HG03175 (cell line): ENCODE data around the gene ADGRF4.
"Not testable (repeated sequence)": the region's sequence is repeated elsewhere in the genome, so short reads cannot be mapped to it uniquely, and the experiment has no call there.

Experiments
- ATAC-seq: cut with Tn5 transposase; IDR thresholded peaks from one replicate; pipeline ENCODE4 v1.9.1; 2021; ENCODE audit warnings: mild to moderate bottlenecking, moderate library complexity; ENCODE audit not compliant: unreplicated experiment

ADGRF4 gene

DNA sequence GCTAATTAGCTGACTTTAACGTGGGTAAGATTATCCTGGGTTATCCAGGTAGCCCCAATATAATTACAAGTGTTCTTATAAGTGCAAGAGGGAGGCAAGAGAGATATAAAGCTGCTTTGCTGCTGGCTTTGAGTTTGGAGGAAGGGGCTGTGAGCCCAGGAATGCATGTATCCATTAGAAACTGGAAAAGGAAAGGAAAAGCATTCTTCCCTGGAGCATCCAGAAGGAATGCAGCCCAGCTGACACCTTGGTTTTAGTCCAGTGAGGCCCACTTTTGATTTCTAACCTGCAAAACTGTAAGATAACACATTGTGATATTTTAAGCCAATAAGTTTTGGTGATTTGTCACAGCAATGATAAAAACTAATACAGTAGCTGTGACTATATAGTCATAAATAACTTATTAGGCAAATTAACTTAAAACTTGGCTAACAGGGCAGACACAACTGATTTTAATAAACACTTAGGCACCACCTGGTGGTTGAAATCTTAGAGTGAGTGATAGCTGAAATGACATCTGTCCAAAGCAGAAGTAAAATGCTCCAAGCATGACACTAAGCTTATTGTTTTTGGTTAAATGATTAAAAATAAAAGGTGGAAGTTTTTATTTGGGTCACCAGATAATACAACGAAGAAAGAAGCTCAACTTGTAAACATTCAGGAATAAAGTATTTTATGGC is 35.6 kb downstream of the ADGRF4 start:
- peak; percentile 84 for ATAC-seq

DNA sequence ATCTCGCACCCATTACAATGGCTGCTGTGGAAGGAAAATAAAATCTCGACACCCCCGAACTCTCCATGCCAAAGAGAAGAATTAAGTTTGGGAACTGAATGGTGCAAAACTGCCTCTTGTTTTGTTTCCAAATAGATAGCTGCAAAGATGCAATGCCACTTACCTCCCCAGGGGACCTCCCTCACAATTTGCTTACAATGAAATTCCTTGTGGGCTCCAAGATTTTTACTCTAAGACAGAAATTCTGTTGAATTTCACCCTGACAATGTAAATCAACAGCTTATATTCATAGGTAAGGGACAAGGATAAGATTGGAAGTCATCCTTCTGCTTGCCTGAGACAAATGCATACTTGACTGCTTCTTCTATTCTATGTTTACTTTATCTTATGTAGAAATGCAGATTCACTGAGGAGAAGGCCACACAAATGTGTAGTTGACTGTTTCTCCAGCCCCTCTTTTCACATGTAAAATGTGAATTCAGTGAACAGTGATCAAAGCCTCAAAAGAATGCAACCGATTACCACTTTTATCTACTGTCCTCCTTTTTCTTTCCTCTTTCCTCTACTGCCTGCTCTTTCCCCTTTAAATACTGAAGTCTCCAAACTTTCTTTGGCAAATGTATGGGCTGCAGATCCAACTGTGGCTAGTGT is 36.6 kb downstream of the ADGRF4 start:
- ATAC-seq, result no peak

DNA sequence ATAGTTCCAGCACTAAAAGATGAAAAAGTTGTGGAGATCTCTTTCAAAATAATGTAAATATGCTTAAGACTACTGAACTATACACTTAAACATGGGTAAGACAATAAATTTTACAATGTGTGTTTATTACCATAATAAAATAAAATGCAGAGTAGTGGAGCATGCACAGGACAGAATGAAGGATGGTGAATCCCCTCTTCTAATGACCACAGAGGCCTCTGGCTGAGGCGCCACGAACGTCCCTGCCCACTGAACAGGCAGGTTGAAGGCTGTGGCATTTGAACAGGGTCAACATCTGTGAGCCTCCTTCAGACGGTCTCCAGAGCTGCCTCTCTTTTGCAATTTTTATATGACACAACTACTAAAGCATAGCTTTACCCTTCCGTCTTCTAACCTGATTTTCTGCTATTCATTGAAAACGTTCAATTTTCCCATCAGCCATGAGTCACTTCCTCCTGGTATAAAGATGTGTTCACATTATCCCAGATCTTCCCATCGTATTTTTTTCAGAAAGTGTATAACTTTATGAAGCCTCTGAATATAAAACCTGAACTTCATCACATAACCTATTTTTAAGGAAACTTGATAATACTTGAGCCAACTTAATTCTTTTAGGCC is 37.8 kb downstream of the ADGRF4 start:
- no peak for ATAC-seq

GRCh38 chr6:47737406-47737805 is 39.0 kb downstream of the ADGRF4 start:
- ATAC-seq, result no peak

DNA sequence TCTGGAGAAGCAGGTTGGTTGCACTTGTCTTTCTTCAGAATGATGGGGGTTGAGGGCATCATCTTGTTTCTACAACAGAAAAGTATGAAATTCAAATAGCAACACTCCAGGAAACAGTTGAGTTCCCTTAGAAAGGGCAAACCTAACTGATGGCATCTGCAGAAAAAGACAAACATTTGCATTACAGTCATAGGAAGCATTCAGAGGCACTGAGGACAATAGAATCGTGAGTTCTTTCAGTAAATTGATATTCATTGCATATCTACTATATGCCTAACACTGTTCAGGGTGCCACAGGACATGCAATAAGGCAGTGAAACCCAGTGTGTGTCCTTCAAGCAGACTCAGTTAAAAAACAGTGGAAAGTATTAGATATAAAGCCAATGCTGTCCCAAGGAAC is 42.3 kb downstream of the ADGRF4 start:
- ATAC-seq, result no peak

DNA sequence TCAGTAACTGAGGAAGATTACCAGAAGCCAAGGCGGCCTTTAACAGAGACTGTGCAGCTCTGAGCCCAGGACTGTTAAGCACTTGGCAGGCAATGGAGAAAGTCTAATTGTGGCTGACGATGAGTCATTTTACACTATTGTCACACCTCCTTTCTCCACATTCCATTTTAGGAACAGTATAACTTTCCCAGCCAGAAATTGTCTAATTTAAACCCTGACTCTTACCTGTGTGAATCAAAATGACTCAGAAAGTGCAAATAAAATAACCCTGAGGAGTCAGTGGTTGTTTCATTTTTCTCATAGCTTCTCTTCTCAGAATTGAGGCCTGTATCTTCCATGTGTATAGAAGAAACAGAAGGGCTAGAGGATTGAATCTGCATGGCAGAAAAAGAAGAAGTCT is 43.4 kb downstream of the ADGRF4 start:
- peak; percentile 50 for ATAC-seq

- no peak for ATAC-seq
These were observed 45.4 kb downstream of the ADGRF4 start for GRCh38 chr6:47743744-47744143.

DNA sequence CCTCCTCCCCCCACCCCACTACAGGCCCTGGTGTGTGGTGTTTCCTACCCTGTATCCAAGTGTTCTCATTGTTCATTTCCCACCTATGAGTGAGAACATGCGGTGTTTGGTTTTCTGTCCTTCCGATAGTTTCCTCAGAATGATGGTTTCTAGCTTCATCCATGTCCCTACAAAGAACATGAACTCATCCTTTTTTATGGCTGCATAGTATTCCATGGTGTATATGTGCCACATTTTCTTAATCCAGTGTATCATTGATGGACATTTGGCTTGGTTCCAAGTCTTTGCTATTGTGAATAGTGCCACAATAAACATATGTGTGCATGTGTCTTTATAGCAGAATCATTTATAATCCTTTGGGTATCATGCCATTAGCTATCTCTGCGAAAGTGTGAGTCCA is 46.9 kb downstream of the ADGRF4 start:
- ATAC-seq, result not testable (repeated sequence)

DNA sequence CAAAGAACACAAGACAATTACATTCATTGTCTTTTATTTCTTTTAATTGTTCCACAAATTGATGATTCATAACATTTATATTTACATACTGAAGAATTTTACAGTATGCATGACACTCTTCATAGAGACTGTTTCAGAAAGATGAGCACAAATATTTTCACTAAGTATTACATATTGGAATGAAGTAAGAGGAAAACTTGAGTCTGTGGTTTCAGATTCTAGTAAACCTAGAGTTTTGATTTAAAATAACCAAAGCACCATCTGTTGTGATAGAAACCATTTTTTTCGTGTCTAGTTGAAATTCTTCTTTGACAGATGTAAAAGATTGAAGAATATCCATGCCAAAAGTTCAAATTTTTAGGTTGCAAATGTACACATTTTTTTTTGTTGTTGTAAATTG is 51.4 kb downstream of the ADGRF4 start:
- ATAC-seq, result no peak

DNA sequence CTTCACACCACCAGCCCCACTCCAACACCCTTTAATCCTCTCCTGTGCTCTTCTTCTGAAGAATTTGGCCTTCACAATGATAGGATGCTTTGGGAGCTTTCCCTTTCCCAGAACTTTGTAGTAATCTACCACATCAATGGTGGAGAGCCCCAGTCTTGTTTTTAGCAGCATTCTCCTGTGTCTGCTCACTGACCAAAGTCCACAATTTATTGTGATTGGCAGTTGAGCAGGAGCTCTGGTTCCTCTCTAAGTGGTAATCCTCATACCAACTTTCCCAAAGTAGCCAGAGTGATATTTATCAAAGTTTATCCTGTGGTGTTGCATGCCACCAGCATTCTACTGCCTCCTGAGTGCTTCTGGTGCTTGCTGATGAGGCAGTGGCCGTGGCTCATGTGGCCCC is 54.4 kb downstream of the ADGRF4 start:
- no peak for ATAC-seq

DNA sequence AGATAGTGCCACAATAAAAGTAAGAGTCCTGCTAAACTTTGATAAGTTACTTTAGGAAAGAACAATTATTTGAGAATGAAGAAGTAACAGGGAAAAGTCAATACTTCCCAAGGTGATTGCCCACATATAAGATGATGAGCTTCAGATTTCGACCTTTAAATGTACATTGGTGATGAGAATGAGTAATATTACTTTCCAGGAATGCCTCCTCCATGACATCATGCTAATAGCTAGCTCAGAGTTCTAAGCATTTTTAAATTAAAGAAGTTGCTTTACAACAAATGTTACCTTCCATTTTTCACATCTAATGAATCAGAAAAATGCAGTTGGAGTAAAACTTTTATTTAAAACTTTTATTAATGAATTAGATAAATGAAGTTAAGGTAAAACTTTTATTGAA is 61.0 kb downstream of the ADGRF4 start:
- no peak for ATAC-seq

DNA sequence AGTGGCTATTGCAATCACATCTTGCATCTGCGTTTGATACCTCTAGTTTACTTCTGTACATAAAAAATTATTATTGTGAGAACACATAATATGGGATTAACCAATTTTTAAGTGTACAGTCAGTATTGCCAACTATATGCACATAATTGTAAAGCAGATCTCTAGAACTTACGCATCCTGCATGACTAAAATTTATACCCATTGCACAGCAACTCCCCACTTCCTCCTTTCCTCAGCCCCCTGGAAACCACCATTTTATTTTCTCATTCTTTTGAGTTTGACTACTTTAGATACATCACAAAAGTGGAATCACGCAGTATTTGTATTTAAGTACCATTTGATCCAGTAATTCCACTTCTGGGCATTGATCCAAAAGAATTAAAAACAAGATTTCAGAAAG is 64.1 kb downstream of the ADGRF4 start:
- ATAC-seq, result no peak

DNA sequence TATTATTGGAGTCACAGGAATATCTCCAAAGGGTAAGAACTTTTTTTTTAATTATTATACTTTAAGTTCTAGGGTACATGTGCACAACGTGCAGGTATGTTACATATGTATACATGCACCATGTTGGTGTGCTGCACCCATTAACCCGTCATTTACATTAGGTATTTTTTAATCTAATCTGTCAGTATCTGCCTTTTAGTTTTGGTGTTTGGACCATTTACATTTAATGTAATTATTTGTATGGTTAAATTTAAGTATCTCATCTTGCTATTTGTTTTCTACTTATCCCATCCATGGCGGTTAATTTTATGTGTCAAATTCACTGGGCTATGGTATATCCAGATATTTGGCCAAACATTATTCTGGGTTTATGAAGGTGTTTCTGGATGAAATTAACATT is 68.1 kb downstream of the ADGRF4 start:
- ATAC-seq, result no peak

- no peak for ATAC-seq
These were observed 68.7 kb downstream of the ADGRF4 start for GRCh38 chr6:47767102-47767501.

DNA sequence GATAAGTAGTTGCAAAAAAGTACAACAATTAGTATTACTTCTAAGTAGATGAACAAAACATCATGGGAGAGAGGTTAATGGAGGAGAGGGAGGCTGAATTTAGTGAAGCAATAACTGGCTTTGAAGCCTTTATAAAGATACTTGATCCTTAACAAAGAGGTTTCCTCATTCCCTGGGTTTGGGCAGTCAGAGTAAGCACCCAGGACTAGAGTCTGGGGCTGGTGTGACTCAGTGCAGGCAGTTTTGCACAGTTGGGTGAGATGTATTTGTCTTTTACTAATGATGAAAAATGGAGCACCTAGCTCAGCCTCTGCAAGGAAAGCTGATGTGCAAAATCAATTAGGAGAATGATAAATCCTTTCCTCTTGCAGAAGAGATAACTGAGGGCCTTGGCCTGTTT is 71.6 kb downstream of the ADGRF4 start:
- no peak for ATAC-seq
